Measurements from ENCODE around the gene PLA2G6. TPM values are rescaled to one million over a fixed set of nuclear protein-coding genes. Genes with fewer than 3 reads are reported as not detected.
"Not testable (repeated sequence)": the region's sequence is repeated elsewhere in the genome, so short reads cannot be mapped to it uniquely, and the experiment has no call there.

The PLA2G6 gene
- total and polyA plus RNA-seq, 12 donors, result 6.0 to 35.1 (median 13.5) TPM

DNA sequence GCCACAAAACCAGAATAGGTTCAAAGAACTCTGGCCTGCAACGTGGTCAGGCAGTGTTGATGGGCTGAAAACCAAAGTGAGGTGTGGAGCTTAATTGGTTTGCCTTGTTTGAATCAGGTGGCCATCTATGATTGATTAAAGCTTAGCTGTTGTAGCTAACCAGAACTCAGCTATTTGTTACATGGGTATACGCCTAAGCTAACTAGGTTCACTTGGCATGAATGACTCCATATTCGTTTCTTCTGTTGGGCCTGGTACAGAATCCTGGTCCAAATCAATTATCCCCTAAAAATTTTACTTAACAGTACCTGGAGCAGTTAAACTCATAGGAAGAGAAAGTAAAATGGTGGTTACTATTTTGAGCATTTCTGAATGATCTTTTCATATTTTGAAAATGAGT lies 63.4 kb downstream of the PLA2G6 start:
- intact Hi-C loops (cut with DNase I), result loop anchor here in 8 of 10 donors (5.0 to 10.0 kb wide), 6 partner anchors 47 to 237 kb away; partner anchors contain the start of gene MAFF (in 1 of the 8)
- ATAC-seq (no peak), DNase-seq (no peak)
- Histone ChIP-seq H3K9me3 (no peaks in the 10 kb centered on the region), H3K27me3 (no peaks in the 10 kb centered on the region), H3K4me1 (peaks cover 0 to 12% (median 8%) of the 10 kb centered on the region in 9 donors), H3K4me3 (no peak overlapping the region), H3K36me3 (peaks cover 0 to 16% (median 0%) of the 10 kb centered on the region in 9 donors), H3K27ac (no peak overlapping the region)
- TF ChIP-seq, protein P1, sequence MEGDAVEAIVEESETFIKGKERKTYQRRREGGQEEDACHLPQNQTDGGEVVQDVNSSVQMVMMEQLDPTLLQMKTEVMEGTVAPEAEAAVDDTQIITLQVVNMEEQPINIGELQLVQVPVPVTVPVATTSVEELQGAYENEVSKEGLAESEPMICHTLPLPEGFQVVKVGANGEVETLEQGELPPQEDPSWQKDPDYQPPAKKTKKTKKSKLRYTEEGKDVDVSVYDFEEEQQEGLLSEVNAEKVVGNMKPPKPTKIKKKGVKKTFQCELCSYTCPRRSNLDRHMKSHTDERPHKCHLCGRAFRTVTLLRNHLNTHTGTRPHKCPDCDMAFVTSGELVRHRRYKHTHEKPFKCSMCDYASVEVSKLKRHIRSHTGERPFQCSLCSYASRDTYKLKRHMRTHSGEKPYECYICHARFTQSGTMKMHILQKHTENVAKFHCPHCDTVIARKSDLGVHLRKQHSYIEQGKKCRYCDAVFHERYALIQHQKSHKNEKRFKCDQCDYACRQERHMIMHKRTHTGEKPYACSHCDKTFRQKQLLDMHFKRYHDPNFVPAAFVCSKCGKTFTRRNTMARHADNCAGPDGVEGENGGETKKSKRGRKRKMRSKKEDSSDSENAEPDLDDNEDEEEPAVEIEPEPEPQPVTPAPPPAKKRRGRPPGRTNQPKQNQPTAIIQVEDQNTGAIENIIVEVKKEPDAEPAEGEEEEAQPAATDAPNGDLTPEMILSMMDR (IDR thresholded peaks at IDR 0.05), result no peak
- 90 to 96% methylated on average over 3 of the region's 3 CpGs for WGBS, 2 donors

DNA sequence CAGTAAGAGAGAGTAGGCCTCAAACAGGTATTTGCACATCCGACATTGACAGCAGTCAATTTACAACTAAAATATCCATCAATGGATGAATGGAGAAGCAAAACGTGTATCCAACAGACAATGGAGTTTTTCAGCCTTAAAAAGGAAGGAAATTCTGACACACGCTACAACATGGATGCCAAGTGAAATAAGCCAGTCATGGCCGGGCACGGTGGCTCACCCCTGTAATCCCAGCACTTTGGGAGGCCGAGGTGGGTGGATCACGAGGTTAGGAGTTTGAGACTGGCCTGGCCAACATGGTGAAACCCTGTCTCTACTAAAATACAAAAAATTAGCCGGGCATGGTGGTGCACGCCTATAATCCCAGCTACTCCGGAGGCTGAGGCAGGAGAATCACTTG lies 64.1 kb downstream of the PLA2G6 start:
- Histone ChIP-seq H3K36me3 (peaks cover 0 to 18% (median 0%) of the 10 kb centered on the region in 9 donors), H3K4me1 (peaks cover 0 to 12% (median 8%) of the 10 kb centered on the region in 9 donors)
- not testable (repeated sequence) for H3K27ac ChIP-seq, H3K27me3 ChIP-seq, H3K4me3 ChIP-seq, DNase-seq, ATAC-seq, H3K9me3 ChIP-seq
- 89% methylated on average over 10 of the region's 10 CpGs for WGBS, 2 donors
- intact Hi-C loops (cut with DNase I), result loop anchor here in 8 of 10 donors (5.0 to 10.0 kb wide), 6 partner anchors 47 to 237 kb away; partner anchors contain the start of gene MAFF (in 1 of the 8)

DNA sequence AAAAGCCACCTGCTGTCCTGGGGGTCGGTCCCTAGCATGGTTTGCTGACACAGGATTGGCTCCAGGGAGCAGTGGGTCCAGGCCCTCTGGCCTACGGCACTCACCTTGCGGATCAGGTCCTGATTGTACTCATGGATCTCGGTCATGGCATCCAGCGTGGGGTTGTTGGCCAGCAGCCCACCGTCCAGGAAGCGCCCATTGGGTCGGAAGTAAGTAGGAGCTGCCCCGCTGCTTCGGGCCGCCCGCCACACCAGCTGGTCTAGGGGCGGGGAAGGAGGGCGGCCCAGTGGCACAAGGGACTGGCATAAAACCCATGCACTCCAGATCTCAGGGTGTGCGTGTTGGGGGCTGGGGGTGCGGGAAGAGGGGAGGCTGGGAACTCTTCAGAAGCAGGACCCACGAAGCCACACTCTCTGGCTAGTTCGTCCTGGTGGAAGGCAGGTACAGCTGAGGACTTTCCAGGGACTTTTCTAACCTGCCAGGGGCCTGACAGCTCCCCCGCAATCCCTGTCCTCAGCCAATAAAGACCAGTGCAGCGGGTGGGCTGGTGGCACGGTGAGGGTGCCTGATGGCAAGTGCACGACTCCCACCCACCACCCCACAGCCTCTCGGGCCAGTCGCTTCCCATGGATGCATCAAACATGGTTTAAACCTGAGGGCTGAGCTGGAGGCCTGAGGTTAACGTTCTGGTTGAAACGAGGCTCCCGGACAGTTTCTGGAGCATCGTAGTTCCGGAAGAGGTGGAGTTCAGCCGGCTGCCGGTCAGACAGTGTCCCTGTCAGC lies 66.0 kb downstream of the PLA2G6 start:
- no peak overlapping the region for H3K27ac ChIP-seq
- DNase-seq, result no peak
- H3K36me3 ChIP-seq, result peaks cover 0 to 22% (median 0%) of the 10 kb centered on the region in 9 donors
- H3K9me3 ChIP-seq, result no peaks in the 10 kb centered on the region
- TF ChIP-seq, protein P1 (IDR thresholded peaks at IDR 0.05), result no peak
- ATAC-seq, result peak in 1 of 8 donors; percentile 4
- no peak overlapping the region for H3K4me3 ChIP-seq
- no peaks in the 10 kb centered on the region for H3K27me3 ChIP-seq
- H3K4me1 ChIP-seq, result peaks cover 0 to 12% (median 8%) of the 10 kb centered on the region in 9 donors
- WGBS, 2 donors, result 97% methylated on average over 31 of the region's 31 CpGs
- intact Hi-C loops (cut with DNase I), result loop anchor here in 8 of 10 donors (5.0 to 10.0 kb wide), 6 partner anchors 49 to 239 kb away; partner anchors contain the start of gene MAFF (in 1 of the 8)

DNA sequence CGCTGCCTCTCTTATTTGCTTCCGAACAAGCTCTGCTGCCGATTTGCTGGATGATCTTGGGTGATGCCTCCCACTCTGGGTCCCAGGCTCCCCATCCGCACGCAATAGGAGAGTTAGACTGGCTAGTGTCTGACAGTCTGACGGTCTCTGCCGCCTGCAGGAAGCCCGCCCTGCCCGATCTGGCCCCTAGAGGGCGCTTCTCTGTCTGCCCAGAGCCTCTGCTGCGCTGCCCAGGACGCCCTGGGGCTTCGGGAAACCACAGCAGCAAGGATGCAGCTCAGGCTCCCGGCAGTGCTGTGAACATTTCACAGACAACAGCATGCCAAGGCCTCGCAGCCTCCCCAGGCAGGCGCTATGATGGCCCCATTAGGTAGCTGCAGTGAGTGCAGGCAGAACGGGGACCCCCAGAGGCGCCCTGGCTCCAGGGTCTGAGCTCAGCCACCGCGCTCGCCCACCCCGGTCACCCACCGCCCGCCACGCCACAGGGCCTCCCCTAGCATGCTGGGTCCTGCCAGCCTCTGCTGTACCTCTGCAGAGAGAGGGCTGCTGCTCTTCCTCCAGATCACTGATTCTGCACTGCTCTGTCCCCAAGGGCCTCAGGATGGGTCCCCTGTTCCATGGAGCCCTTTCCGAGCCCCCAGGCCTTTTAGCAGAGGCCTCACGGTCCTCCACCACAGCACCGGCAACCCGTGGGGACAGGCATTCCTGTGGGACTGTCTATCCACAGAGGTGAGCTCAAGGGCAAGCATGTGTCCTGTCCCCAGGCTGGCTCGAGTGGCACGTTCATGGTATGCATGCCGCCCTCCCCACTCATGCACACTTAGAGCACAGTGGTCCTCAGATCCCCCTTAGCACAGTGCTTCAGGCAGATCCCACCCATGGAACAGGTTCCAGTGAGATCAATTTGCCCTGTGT lies 66.9 kb downstream of the PLA2G6 start:
- intact Hi-C loops (cut with DNase I), result loop anchor here in 8 of 10 donors (5.0 to 10.0 kb wide), 9 partner anchors 48 to 240 kb away; partner anchors contain the start of gene MAFF (in 1 of the 8)
- ATAC-seq, result peak; percentile 87 to 98 (median 94)
- WGBS, 2 donors, result 46 to 47% methylated on average over 32 of the region's 32 CpGs
- DNase-seq, result peak; percentile 83 to 89
- H3K27me3 ChIP-seq, result no peaks in the 10 kb centered on the region
- H3K9me3 ChIP-seq, result no peaks in the 10 kb centered on the region
- H3K4me1 ChIP-seq, result peaks cover 0 to 12% (median 8%) of the 10 kb centered on the region in 9 donors
- H3K36me3 ChIP-seq, result peaks cover 0 to 22% (median 0%) of the 10 kb centered on the region in 9 donors
- TF ChIP-seq, protein P1 (IDR thresholded peaks at IDR 0.05), result peak; percentile 87 to 98 (median 95)
- H3K4me3 ChIP-seq, result no peak overlapping the region
- H3K27ac ChIP-seq, result no peak overlapping the region
